ENCODE data around the gene GMPR2.

GMPR2 gene

DNA sequence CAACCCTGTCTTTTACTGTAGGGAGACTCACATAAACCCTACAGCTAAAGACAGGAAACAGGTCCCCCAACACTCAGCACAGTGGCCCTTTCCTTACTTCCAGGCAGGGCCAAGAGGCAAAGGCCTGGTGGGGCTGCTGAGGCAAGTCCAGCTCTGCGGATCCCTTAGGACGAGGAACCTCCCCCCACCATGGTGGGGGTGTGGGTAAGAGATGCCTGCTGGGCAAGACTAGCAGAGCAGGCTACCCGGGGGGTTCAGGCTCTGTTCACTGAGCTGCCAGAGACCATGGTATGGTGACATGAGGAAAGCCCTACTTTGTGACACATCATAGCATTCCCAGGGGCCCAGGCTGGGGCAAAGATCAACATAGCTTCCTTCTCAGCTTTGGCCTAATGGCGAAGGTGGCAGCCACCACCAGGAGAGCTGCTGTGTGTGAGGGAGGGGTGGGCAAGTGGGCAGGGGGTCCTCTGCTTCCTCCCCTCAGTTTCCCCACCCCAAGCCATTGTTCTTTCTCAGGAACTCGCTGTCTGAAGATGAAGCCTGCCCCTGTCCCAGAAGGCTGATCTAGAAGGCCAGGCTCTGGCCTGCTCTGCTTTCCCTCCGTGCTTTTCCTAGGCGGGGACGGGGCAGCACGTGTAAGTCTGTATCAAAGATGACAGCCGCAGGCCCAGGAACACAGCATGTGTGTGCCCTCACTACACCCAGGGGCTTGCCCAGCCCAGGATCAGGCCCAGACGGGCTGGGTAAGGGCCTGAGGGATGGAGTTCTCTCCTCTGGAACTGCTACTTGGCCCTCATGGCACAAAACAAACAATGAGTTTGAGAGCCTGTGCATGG, 19.8 kb downstream of the GMPR2 start:
- no peak for DNase-seq (ENCODE audit: low spot score)

DNA sequence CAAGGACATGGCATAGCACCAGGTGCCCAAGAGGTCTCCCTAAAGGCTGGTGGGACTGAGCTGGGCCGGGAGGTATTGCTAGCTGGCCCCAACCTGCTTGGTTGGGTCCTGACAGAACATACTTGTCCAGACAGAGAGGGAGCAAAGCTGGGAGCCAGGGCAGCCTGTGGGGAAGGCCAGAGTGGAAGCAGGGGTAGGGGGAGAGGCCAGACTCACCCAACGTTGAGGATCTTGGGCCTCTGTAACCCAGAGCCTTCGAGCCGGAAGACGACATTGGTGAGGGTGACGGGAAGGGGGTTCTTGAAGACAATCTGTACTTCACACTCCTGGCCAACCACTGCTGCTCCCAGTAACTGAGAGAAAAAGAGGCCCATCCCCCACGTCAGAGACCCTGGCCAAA, 21.2 kb downstream of the GMPR2 start:
- no peak for DNase-seq (ENCODE audit: low spot score)

DNA sequence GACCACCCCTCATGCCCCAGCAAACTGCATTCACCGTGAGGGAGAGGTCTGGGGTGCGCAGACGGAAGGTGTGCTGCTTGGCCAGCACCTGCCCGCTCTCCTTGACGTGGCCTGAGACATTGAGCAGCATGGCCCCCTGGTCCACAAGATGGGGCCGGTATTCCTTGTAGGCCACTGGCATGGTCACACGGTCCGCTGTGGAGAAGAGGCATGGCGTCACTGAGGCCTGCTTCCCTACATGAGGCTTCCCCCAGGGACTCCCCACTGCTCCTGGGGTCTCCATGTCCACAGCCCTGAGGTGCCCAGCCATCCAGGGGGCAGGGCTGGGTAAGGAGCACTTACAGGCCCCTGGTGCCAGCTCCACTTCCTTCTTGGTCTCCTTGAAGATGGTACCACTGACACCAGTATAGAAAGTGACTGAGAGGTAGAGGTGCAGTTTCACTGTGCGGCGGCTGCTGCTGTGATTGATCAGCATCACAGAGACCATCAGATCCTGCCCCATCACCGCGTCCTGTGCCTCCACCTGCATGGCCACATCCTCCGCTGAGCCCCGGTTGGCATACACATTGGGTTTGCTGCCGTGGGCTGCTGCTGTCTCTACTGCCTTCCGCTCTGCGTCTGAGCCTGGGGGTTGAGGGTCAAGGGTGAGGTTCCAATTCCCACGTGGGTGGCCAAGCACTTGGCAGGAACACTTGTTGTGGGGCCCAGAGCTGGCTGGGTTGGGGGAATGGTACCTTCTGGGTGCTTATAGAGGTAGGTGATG, 22.1 kb downstream of the GMPR2 start:
- DNase-seq (ENCODE audit: low spot score) = no peak

DNA sequence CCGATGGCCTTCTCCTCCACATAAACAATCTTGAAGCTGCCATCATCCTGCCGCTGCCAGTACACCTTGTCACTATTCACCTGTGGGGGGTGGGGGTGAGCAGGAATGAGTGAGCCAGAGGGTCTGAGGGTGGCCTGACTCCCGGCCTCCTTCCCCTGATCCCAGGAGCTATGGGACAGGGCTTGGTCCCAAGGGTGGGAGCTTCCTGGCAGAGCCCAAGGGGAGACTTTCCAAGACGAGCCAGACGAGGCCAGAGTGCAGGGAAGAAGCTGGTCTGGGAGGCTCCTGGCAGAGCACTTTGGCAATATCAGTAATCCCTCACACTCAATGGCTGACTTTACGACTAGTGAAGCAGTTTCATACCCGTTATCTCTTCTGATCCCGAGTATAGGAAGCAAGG, 22.7 kb downstream of the GMPR2 start:
- no peak for DNase-seq (ENCODE audit: low spot score)

DNA sequence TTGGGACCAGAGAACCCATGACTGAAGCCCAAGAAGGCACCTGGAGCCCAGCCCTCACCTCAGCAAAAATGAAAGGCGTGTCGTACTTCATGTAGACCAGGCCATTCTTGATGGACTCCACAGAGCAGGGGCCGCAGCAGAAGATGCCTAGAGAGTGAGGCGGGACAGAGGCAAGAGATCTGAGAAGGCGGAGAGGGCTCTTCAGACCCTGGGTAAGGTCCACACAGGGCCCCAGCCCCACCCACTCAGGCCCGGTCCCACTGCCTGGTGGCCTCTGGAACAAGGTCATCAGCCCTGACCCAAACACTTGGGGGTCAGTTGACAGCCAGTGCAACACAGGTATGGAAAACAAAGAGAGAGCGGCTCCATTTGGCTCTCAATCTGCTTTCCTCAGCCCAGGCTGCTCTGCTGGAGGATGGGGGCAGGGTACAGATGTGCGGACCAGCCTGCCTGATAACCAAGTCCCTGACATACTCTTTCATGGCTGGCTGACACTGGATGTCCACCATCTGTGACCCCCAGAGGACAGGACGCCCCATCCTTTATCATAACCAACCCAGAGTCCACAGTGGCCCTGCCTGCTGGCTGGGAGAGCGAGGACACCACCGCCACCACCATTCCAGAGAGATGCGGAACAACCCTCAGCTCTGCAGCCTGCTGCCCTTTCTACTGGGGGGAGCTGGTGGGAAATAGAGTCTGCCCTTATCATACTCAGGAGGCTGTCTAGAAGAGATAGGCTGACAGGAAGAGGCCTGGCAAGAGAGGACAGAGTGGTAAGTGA, 23.4 kb downstream of the GMPR2 start:
- no peak for DNase-seq (ENCODE audit: low spot score)

DNA sequence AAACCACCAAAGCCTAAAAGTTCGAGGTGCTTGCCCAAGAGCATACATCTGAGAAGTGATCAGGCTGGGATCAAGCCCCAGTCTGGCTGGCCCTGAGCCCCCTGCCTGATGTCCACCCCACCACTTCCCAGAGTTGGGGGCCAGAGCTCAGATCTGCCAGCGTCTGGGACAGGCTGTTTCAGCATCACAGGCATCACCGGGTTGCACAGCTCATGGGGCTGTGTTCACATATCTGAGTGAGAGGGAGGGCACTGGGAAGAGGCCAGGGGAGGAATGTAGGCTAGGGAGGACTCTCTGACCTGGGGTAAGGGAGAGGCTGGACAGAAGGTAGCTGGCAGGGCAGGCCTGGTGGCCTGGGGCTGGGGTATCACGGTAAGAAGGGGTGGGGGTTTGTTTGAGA, 24.2 kb downstream of the GMPR2 start:
- peak; percentile 40 for DNase-seq (ENCODE audit: low spot score)

DNA sequence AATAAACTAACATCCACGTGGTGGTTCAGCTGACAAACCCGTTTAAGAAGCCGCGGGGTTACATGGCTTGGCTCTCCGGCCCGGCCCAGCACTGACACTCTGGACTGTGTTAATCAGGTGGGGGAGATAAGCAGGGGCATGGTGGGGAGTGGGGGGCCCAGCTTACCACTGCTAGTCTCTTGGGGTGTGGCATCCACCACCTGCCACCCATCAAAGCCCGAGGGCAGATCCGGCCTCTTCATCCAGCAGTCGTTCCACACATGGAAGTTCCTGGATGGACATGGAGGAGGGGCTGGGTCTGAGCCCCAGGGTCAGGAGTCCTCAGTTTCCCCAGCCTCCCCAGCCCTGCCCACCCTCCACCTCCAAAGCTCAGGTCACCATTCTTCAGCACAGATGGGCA, 25.4 kb downstream of the GMPR2 start:
- no peak for DNase-seq (ENCODE audit: low spot score)

DNA sequence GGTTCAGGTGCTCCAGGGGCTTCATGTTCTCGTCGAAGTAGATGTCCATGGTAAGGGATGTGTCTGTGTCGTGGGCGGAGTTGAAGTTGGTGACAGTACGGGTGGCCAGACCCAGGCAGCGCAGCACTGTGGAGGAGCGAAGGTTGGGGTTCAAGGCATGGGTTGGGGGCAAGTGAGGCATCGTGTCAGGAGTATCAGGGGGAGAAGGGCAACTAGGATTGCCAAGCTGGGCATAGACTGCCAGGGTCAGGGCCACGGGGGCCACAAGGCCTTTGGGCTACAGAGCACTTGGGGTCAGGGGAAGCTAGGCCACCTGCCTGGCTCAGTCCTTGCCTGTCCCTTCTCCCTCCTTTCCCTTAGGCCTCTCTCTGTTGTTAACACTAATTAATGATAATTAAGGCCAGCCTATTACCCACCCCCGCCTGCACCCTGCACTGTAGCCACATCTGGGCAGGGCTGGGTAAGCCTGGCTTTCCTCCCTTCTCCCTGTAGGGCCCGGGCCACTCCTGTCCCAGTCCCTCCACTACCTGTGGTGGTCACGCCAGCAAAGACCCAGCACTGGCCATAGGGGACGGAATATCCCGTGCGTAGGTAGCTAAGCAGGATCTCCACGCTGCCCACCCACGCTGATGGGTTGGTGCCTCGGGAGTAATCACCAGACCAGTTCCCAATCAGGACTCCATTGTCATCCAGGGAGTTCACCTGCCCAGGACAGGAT, 26.0 kb downstream of the GMPR2 start:
- no peak for DNase-seq (ENCODE audit: low spot score)

DNA sequence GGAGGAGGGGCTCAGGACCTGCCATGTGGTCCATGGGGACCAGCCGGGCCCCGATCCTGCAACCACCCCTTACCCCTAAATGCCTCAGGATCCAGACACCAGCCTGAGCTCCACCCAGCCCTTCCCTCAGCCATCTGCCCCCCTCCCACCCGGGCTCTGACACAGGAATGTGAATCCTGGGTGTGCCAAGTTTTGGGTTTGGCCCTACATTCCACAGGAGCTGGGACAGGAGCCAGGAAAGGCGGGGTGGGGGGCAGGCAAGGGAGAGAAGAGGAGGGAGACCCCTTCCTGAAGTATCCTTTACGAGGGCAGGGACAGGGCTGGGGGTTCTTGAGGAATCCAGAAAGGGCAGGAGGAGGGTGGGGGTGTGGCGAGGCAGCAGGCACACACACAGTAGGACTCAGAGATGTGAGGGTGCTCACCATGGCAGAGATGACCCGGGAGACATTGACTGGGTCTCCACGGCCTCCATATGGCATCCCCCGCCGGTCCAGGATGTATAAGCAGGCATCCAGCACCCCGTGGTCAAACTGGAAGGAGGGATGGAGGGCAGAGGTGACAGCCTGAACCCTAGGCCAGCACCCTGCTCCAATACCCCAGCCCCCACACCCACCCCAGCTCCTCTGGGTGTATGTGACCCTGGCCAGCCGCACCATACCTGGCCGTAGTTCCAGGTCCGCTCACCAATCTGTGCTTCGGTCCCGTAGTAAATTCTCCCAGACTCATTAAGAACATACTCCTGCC, 26.7 kb downstream of the GMPR2 start:
- peak; percentile 80 for DNase-seq (ENCODE audit: low spot score)

DNA sequence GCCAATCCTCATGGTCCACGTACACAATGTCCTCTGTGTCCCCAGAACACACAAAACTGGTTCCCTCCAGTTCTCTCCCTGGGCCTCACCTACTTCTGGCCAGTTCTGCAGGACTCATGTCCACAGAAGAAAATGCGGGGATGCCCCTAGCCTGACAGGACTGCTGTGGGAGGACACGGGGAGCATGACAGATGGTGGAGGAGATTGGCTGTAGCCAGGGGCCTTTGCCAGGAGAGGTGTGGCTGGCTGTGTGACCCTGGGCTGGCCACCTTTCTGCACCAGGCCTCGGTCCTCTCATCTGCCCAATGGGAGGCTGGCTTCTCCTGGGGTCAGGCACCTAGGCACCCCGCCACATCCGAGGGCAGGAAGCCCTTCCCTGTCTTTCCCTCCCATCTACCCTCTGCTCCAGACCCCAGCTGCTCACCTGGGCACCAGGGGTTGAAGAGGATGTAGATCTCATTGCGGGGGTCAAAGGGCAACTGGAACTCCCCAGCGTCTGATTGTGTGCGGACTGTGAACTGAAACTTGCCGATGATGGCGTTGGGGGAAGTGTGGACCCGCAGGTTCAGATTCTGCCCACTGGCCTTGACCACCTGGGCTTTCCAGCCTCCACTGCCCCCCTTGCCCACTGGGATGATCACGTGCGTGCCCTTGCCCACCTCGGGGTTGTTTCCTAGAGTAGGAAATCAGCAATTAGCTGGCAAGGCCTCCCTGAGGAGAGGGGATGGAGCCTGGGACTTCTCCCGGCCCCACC, 27.5 kb downstream of the GMPR2 start:
- no peak for DNase-seq (ENCODE audit: low spot score)

DNA sequence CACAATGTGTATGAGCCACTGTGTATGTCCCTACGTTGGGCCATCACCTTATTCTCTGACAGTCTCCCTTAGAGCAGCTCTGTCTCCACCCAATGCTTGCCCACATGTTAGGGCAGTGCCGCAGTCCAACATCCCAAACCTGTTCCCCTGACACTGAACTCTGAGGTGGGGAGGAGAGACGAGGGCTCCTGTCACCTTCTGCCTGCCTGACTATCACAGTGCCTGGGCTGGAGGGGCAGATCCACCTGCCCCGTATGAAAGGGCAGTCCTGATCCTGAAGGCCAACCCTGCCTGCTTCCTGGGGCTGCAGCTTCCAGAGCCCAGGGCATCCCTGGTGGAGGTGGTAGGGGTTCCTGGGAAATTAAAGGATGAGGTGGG, 28.0 kb downstream of the GMPR2 start:
- no peak for DNase-seq (ENCODE audit: low spot score)

DNA sequence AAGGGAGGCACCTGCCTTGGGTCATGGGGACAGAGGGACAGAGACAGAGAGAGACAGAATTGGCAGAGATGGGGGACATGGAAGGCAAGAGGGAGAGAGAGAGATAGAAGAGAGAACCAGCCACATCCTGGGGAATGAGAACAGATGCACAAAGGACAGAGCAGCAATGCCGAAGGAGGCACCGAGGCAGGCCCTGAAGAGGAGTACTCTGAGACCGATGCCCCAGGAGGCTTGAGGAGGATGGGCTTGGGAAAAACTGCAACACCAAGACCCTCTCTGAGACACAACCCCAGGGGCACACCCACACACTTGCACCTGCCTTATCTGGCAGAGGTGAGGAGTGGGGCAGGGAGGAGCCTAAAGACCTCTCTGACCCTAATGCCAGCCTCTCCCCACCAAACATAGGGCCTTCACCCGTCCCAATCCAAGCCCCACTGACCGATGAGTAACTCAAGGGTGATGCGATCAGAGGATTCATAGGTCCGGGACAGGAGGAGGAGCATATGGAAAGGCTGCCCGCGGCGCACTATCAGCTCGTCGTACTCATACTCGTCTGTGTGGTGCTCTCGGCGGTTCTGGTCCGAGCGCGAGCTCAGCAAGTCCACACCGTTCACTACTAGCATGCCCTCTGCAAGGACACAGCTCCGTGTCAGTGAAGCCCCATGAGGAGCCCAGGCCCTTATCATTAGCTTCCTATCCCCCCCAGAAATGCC, 28.7 kb downstream of the GMPR2 start:
- no peak for DNase-seq (ENCODE audit: low spot score)

DNA sequence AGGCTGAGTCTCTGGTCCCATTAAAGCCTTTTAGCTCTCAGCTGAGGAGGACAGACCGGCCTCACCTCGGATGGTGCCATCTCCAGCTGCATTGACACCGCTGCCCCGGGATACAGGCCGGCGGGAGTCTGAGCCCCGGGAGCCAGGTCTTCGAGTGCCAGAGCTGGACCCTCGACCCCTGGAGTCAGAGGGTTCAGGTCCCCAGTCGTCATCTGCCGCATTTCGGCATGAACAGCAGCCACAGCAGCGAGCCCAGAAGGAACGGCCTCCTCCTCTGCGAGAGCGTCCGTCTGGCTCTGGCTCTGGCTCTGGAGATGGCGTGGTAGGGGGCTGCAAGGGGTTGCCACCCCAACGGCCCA, 29.2 kb downstream of the GMPR2 start:
- DNase-seq (ENCODE audit: low spot score) = no peak

DNA sequence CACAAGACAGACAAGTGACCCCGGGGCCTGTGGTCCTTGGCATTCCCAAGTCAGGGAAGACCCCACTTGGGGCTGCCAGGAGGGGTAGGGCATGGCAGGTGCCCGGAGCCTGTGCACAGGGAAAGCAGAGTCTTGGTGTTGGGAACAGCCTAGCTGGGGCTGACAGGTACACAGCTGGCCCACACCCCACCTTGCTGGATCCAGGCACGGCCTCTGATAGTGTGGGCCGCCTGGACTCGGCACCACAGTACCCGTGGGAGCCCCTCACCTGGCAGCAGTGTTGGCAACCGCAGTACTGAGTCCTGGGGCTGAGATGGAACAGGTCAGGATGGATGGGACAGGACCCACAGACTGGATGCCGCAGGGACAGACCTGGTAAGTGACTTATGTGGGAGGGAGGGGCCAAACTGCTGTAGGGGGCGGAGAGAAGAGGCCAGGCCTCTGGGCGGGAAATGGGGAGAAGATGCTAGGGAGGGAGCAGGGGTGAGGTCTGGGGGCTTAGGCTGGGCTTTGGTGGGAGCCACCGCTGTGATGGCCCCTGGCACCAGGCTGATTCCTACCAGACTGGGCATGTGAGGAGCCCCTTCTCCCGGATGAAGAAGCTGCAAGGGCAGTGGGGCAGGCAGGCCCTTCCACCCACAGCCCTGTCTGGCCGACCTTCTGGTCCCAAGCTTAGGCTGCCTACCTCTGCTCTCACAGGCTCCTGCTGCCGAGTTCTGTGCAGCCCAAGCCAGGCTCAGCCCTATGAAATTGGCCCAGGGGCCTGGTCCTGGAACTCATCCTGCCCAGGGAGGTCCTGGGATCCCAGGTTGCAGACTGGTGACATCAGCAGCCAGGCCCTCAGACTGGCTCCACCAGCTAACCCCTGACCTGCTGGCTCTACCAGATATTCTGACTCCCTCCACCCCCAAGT, 30.3 kb downstream of the GMPR2 start, which contains the start of gene TGM1:
TGM1 (minus strand) TSS at position 357 of the 913 bp plus-strand sequence. CDS start 825 bp downstream, outside the sequence.
- DNase-seq (ENCODE audit: low spot score) = no peak

DNA sequence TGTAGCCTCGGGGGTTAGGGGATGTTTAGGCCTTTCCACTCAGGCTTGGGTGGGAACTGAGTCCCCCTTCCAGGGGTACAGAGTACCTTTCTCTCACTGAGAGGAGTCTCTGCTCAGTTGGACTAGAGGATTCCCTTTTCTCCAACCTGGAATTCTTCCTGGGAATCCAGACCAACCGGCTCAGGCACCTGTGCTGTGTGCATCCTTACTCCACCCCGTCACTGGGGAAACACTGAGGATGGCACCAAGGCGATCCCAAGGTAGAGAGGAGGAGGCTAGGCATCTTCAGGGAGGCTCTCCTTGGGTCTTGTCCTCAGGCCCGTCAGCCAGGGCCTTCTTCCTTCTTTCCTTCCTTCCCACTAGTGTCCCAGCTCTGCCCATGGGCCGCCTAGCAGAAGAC, 31.1 kb downstream of the GMPR2 start:
- DNase-seq (ENCODE audit: low spot score) = no peak

DNA sequence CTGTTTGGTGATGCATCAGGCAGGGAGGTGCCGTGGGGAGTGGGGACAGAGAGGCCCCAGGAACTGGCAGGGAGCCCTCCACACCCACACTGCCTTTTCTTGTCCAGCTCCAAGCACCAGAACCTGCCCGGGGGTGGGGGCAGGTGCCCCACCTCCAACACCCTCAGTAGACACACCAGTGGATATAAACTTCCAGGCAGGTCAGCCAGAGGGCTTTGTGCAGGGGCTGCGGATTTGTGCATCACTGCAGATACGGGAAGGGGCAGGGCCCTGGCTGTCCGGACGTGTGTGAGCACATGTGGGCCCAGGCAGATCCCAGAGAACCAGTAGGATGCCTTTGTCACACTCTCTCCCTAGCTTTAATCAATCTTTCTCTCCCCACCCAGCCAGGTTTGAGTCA, 31.6 kb downstream of the GMPR2 start:
- DNase-seq (ENCODE audit: low spot score) = no peak

DNA sequence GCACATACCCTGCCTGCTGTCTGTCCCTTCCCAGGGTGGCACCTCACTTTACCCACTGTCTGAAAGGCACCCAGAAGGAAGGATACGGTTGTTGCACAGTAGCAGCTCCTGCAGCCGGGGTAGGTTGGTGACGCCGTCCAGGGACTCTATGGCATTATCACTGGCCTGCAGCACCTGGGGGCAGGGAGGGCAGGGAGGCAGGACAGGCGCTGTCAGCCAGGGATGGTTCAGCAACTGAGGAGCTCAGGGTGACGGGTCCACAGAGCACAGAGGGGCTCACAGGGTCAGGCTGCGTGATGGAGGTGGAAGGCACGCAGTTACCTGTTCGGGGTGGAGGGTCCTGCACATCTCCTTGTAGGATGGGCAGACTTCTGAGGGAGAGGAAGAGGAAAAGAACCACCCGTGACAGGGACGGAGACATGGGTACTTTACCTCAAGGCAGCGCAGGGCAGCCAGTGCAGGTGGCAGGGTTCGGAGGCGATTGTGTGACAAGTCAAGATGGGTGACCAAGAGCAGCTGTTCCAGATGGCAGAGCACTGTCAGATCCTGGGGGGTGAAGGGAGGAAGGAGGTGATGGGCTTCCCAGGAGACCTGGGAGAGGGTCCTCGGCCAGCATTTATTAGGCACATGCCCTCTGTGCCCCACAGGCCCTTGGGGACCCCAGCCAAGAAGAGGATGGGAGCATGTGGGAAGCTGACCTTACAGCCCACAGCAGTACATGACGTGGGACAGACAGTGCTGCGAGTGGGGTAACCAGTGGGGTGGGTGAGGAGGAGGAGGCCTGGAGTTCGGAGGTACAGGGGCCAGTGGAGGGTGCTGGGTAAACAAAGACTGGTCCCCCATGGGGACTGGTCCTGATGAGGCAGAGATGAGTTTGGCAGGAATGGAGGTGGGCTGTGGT, 33.9 kb downstream of the GMPR2 start:
- no peak for DNase-seq (ENCODE audit: low spot score)

DNA sequence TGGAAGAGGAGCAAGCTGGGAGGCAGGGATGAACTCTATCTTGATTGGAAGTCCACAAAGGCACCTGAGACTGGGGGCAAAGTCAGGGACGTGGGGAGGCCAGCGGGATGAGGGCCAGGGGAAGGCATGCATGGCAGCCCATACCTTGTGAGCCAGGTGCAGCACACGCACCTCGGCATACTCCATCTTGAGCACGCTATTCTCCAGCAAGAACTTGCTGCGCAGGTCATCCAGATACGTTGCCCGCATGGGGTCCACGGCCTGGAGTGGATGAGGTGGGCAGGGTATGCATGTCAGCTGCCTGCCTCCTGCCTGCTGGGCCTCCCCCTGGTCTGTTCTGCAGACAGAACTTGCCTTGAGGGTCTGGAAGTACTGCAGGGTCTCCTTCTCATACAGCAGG, 34.8 kb downstream of the GMPR2 start:
- DNase-seq (ENCODE audit: low spot score) = no peak

Data from hepatic stellate cell (primary cell).